Measurements from ENCODE around the gene PDE9A.

The PDE9A gene

DNA sequence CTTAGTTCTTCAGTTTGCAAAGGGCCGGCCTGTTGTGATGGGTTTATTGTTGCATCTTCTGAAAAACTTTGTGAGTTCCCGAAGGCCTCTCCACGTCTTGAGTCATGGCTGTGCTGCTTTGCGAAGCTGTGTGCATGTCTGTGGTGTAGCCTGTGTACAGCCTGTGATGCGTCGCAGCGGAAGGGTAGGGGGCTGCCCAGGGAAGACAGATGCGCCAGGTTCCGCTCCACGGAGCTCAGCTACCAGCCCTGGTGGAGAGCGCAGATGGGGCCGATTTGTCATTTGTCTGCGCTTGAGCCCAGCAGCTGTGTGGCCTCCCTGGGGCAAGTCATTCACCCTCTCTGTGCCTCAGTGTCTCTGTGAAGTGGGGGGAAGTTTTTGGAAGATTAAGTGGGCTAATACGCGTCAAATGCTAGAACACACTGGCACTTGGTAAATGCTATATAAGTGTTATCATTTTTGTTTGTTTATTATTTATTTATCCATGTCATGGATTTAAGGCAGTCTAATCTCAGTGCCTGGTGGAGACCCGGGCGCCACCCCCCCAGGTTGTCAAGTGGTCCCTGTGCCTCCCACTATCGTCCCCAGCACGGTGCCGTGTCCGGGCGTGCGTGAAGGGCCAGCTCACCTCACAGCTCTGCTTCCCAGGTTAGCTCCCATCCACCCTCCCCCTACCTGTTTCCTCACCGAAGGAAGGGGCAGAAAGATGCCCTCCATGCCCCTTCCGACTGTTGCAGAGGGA is 8.4 kb downstream of the PDE9A start:
- in situ Hi-C loops (cut with MboI; ENCODE audit: low pct_unique_long_range_greater_than_20kb, low sequenced_read_pairs, unreplicated experiment) = no loop called here
- TF ChIP-seq CTCF (IDR thresholded peaks at IDR 0.05; ENCODE audit: extremely low read depth, insufficient read depth, missing control alignments) = no peak
- DNase-seq (ENCODE audit: low spot score) = no peak

DNA sequence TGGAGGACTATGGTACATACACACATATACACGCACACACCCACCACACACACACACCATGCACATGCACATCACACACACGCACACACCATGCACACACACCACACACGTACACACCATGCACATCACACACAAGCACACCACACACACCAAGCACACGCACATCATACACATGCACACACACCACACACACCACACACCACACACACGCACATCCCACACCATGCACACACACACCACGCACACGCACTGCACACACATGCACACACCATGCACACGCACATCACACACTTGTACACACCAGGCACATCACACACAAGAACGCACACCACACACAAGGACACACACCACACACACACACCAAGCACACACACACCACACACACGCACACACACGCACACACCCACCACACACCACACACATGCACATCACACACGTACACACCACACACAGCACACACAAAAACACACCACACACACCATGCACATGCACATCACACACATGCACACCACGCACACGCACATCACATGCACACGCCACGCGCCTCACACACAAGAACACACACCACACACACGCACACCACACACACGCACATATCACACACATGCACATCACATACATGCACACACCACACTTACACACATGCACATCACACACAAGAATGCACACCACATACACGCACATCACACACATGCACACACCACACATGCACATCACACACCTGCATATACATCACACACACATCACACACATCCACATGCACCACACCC is 9.2 kb downstream of the PDE9A start:
- in situ Hi-C loops (cut with MboI; ENCODE audit: low pct_unique_long_range_greater_than_20kb, low sequenced_read_pairs, unreplicated experiment) = no loop called here
- no peak for DNase-seq (ENCODE audit: low spot score)
- TF ChIP-seq CTCF (IDR thresholded peaks at IDR 0.05; ENCODE audit: extremely low read depth, insufficient read depth, missing control alignments) = no peak

- no peak for TF ChIP-seq CTCF (IDR thresholded peaks at IDR 0.05; ENCODE audit: extremely low read depth, insufficient read depth, missing control alignments)
- in situ Hi-C loops (cut with MboI; ENCODE audit: low pct_unique_long_range_greater_than_20kb, low sequenced_read_pairs, unreplicated experiment) = no loop called here
- no peak for DNase-seq (ENCODE audit: low spot score)
These were observed 9.9 kb downstream of the PDE9A start for GRCh38 chr21:42663200-42663750.

DNA sequence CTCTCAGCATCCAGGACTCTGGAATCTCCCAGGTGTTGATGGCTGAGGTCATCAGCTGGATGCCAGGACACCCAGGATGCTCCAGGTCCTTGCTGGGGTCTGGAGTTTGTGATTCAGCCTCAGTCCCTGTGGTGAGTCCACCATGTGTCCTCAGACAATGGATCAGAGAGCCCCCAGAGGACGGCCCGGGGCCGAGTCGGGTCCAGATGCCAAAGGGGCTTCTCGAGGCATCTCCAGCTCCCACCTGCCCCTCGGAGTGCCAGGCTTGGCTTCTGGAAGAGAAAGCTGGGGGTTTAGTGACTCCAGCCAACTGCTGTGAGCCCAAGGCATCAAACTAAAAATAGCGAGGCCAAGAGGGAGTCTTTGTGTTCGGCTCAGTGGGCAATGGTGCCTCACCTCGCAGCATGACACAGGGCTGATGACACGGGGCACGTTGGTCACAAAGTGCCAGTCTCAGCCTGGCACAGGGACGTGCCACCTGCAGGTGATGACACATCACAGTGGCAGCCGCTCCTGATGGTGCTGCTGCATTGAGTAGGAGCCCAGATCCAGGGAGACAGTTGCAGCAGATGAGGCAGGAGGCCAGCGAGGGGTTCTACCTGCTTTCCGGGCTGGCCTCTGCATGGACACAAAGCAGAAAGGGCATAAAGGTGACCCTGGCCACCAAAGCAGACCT is 10.6 kb downstream of the PDE9A start:
- in situ Hi-C loops (cut with MboI; ENCODE audit: low pct_unique_long_range_greater_than_20kb, low sequenced_read_pairs, unreplicated experiment) = no loop called here
- no peak for TF ChIP-seq CTCF (IDR thresholded peaks at IDR 0.05; ENCODE audit: extremely low read depth, insufficient read depth, missing control alignments)
- no peak for DNase-seq (ENCODE audit: low spot score)

DNA sequence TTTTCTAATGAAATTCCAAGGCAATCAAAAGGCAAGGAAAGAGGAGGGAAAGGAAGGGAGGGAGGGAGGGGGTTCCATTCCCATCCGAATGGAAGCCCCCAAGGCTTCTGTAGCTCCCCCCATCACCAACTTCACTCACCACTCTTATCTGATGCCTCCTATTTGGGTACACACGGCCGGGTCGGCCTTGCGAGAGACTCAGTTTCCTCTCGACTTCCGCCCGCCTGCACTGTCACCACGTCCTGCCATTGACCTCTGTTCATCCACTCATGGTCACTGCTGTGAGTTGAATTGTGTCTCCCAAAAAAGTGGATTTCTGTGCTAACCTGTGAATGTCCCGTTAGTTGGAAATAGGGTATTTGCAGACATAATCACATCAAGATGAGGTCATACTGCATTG is 11.2 kb downstream of the PDE9A start:
- no peak for TF ChIP-seq CTCF (IDR thresholded peaks at IDR 0.05; ENCODE audit: extremely low read depth, insufficient read depth, missing control alignments)
- no peak for DNase-seq (ENCODE audit: low spot score)
- in situ Hi-C loops (cut with MboI; ENCODE audit: low pct_unique_long_range_greater_than_20kb, low sequenced_read_pairs, unreplicated experiment) = no loop called here

DNA sequence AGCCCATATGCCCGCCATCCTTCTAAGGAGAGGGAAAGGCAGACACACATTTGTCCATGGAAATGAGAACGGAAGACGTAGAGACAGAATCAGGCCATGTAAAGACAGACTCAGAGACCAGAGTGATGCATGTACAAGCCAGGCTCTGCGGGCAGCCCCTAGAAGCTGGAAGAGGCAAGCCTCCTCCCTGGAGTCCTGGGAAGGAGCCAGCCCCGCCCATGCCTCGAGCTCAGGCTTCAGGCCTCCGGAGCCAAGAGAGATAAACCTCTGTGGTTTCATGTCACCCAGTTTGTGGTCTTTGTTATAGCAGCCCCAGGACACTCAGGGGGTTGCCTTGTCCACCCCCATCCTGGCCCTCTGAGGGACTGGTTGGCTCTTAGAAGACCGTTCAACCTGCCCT is 11.6 kb downstream of the PDE9A start:
- in situ Hi-C loops (cut with MboI; ENCODE audit: low pct_unique_long_range_greater_than_20kb, low sequenced_read_pairs, unreplicated experiment) = no loop called here
- no peak for TF ChIP-seq CTCF (IDR thresholded peaks at IDR 0.05; ENCODE audit: extremely low read depth, insufficient read depth, missing control alignments)
- DNase-seq (ENCODE audit: low spot score) = no peak
